ENCODE results near the gene XYLB.
A peak's percentile ranks its signal among the peaks of the same experiment; 100 is the strongest.

Gene XYLB

GRCh38 chr3:38364721-38365400 is 18.3 kb downstream of the XYLB start:
- no peak for DNase-seq (ENCODE audit: low read depth)

- no peak for DNase-seq (ENCODE audit: low read depth)
Observed at GRCh38 chr3:38365469-38366062, 19.0 kb downstream of the XYLB start.

- DNase-seq (ENCODE audit: low read depth), result no peak
Observed at GRCh38 chr3:38366082-38366481, 19.5 kb downstream of the XYLB start.

DNA sequence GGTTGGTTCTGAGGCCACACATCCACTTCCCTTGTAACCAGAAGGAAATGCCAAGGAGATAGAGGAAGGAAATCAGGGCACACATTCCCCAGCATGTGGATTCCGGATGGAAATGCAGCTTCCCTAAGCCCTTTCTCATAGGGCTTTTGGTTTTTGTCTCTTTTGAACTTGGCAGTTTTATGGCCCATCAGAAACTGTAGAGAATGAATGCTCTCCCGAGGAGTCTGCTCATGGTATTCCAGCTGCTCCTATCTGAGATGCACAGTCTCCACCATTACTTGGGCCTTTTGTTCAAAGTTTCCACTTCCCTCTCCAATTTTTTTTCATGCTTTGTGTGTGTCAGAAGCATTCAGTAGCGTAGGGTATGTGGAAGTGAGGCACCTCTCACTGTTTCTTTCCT is 21.2 kb downstream of the XYLB start:
- DNase-seq (ENCODE audit: low read depth), result no peak

GRCh38 chr3:38368238-38368637 is 21.7 kb downstream of the XYLB start:
- no peak for DNase-seq (ENCODE audit: low read depth)

DNA sequence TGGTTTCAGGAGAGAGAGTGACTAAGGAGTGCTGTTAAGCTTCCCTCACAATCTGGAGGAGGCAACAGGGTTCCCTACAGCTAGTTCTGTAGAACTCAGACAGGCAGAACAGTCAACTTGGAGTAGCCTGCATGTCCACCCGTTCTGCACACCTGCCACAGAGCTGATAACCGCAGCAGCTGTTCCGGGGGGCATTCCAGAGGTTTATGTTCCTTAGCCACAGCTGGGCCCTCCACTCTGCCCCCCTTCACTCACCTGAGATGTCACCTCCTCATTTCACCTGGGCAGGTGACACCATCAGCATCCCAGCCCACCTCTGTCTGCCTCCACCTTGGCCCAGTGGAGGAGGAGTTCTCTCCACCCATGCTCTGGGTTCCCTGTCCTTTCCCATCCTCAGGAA is 22.6 kb downstream of the XYLB start:
- DNase-seq (ENCODE audit: low read depth), result no peak

DNA sequence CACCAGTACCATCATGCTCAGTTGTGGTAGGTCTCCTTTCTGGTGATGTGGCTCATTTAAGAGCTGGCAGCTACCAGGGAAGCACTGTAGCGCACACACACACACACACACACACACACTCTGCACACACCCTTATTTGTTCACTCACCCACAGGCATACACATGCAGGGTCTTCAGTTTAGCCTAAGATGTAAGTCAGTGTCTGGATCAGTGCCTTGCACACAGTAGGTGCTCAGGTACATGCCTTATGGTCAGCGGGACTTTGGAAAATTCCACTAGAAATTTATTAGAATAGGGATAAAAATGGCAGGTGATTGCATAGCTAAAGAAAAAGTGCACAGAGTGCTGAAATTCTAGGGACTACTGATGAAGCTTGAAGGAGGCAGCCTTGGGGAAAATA is 23.6 kb downstream of the XYLB start:
- no peak for DNase-seq (ENCODE audit: low read depth)

- DNase-seq (ENCODE audit: low read depth), result no peak
Observed at GRCh38 chr3:38370861-38371260, 24.3 kb downstream of the XYLB start.

GRCh38 chr3:38371541-38372213 is 25.1 kb downstream of the XYLB start:
- no peak for DNase-seq (ENCODE audit: low read depth)

GRCh38 chr3:38372214-38372601 is 25.6 kb downstream of the XYLB start:
- no peak for DNase-seq (ENCODE audit: low read depth)

GRCh38 chr3:38374221-38374620 is 27.6 kb downstream of the XYLB start:
- DNase-seq (ENCODE audit: low read depth), result peak; percentile 26

DNA sequence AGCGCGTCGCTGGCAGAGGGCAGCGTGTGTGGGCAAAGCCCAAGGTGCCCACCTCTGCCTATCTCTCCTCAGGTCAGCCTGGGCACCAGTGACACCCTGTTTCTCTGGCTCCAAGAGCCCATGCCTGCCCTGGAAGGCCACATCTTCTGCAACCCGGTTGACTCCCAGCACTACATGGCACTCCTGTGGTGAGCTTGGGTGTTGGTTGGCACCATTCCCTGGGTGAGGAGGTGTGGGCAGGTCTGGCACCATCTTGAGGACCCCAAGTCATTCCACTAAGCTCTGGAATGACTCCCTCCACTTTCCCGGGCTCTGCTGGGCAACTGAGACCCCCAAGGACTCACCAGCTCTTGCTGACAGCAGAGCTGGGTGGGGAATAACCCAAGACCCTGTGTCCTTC is 28.5 kb downstream of the XYLB start:
- no peak for DNase-seq (ENCODE audit: low read depth)

DNA sequence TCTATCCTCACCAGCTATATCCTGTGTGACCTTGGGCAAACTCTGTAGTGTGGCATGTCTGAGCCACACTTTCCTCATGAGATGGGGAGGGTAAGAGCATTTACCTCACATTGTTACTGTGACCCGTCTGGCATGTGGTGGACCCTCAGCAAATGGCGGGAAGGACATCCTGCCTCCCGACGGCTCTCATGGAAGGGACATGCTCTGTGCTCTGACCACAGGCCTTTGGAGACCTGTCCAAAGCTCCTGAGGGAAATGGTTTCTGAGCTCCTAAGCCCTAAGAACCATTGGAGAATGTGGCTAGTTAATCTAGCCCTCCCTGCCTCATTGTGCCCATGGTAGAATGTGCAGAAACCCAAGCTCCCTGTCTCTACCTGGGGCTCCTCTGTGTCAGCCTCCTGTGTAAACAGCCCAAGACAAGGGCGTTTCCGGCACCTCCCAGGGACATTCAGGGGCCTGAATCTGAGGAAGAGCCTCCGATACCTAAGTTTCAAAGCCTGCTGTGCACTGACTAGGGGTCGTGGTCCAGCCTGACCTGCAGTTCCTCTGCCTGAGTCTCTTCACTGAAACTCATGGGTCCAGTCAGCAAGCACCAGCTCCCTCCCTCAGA is 29.0 kb downstream of the XYLB start:
- no peak for DNase-seq (ENCODE audit: low read depth)

DNA sequence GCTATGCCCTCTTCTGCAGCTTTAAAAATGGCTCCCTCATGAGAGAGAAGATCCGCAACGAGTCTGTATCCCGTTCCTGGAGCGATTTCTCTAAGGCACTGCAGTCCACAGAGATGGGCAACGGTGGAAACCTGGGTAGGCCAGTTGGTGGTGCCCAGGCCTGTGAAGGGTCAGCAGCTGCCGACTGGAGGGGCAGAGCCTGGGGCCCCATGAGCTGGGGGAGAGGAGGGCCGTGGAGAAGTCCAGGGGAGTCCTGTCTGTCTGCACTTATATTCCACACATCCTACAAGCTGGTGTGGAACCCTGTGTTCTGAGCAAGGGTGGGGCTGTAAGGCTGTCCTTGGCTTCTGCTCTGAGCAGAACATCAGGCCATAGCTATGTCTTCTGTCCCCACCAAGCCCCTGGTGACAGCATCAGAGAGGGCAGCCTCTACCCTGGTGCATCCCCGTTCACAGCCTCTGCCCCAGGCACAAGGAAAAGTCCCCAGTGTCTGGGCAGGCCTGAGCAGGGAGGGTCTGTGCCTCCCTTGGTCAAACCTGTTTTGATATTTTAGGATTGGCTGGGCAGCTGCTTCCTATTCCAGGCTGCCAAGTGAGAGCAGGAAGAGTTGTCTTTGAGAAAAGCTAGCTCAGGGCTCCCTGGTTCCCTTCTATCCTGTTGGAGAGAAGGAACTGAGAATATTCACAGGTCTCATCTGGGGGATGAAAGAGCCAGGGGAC is 29.7 kb downstream of the XYLB start:
- DNase-seq (ENCODE audit: low read depth), result no peak

GRCh38 chr3:38379201-38379770 is 32.7 kb downstream of the XYLB start:
- no peak for DNase-seq (ENCODE audit: low read depth)

DNA sequence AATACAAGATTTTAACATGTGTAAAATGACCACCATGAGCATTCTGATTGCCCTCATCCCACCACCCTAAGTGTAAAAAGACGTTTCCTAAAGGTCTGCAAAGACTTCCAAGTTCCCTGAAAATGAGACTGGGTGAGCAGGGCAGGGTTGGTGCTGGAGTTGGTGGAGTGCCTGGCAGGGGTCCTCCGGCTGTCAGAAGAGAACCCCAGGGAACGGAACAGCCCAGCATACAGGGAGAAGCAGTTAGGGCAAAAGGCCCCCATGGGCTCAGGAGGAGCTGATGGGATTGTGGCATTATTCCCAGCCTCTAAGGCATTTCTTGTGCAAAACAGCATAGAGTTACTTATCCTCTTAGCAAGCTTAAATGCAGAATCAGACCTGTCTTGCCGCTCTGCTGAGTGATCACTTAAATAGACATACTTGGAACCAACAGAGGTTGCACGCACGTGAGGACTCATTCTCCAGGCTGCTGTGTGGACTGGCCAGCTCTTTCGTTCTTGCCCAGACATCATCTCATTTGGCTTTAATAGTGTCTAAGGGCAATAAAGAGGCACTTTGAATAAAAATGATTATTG is 36.0 kb downstream of the XYLB start:
- no peak for DNase-seq (ENCODE audit: low read depth)

GRCh38 chr3:38383156-38383875 is 36.7 kb downstream of the XYLB start:
- no peak for DNase-seq (ENCODE audit: low read depth)

DNA sequence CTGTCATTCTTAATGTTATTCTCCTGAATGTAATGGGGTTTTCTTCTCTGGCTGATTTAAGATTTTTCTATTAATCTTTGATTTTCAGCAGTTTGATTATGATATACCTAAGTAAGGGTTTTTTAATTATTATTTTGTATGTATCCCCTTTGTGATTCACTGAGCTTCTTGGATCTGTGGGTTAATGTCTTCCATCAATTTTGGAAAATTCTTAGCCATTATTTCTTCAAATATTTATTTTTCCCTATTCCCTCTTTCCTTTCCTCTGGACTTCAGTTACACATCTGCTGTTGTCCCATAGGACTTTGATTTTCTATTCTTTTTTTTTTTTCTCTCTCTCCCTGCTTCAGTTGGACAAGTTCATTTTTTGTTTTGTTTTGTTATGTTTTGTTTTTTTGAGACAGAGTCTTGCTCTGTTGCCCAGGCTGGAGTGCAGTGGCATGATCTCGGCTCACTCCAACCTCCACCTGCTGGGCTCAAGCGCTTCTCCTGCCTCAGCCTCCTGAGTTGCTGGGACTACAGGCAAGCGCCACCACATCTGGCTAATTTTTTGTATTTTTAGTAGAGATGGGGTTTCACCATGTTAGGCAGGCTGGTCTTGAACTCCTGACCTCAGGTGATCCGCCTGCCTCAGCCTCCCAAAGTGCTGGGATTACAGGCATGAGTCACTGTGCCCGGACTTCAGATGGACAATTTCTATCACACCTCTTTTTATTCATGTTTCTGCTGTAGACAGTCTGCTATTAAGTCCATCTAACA is 40.6 kb downstream of the XYLB start:
- no peak for DNase-seq (ENCODE audit: low read depth)

- no peak for DNase-seq (ENCODE audit: low read depth)
Observed at GRCh38 chr3:38387862-38388261, 41.3 kb downstream of the XYLB start.

GRCh38 chr3:38392604-38393163 is 46.1 kb downstream of the XYLB start:
- no peak for DNase-seq (ENCODE audit: low read depth)
